Kidney (tissue), 14 donors: ENCODE results near the gene TTC7B. TPM values are rescaled to one million over a fixed set of nuclear protein-coding genes. Genes with fewer than 3 reads are reported as not detected.
A peak's percentile ranks its signal among the peaks of the same experiment; 100 is the strongest.

ENCODE experiments used
- DNase-seq, 5 donors: peaks; one replicate each; pipeline ENCODE4 v3.0.0-alpha.2; 2013 to 2020
- FAIRE-seq: peaks from 2 replicates; lab custom pipeline; 2012; peaks lifted over from hg19 to GRCh38; lab: Jason Lieb, UNC
- H3K27ac ChIP-seq, 2 donors: one replicate each; pipeline ENCODE4 v1.7.0; 2013; ENCODE audit warnings: low read depth in 2 of 2, low read length in 2 of 2, inconsistent platforms in 1 of 2
- H3K27me3 ChIP-seq: one replicate; pipeline ENCODE4 v1.7.1; 2013; ENCODE audit warnings: low read length, inconsistent platforms; ENCODE audit not compliant: control insufficient read depth, insufficient read depth
- H3K36me3 ChIP-seq, 3 donors: one replicate each; pipeline versions ENCODE4 v1.7.0 to v1.7.1; 2013; ENCODE audit warnings: low read length in 3 of 3, control low read depth in 1 of 3, inconsistent platforms in 1 of 3; ENCODE audit not compliant: insufficient read depth in 3 of 3, control insufficient read depth in 2 of 3
- H3K4me1 ChIP-seq, 3 donors: one replicate each; pipeline versions ENCODE4 v1.7.0 to v1.7.1; 2013; ENCODE audit warnings: low read length in 3 of 3, inconsistent platforms in 1 of 3, low read depth in 1 of 3; ENCODE audit not compliant: control insufficient read depth in 2 of 3, insufficient read depth in 2 of 3
- H3K4me3 ChIP-seq, 3 donors: one replicate each; pipeline versions ENCODE4 v1.7.0 to v1.8.1; 2013; ENCODE audit warnings: low read length in 3 of 3, control low read depth in 1 of 3, inconsistent platforms in 1 of 3
- H3K9ac ChIP-seq, 3 donors: one replicate each; pipeline versions ENCODE4 v1.7.0 to v1.7.1; 2013; ENCODE audit warnings: low read length in 3 of 3, control low read depth in 1 of 3, inconsistent platforms in 1 of 3
- H3K9me3 ChIP-seq, 3 donors: one replicate each; pipeline versions ENCODE4 v1.7.0 to v1.7.1; 2013; ENCODE audit warnings: low read length in 3 of 3, control low read depth in 1 of 3, inconsistent platforms in 1 of 3; ENCODE audit not compliant: control insufficient read depth in 2 of 3, insufficient read depth in 1 of 3
- intact Hi-C: fragments of 100-400 bp; cut with DNase I; formaldehyde crosslinking; loops from one replicate; pipeline ENCODE4 v1.11.1; 2022
- polyA plus RNA-seq: library from polyadenylated mRNA; stranded (reverse); fragments of 350-450 nt; fragmentation: Illumina TruSeq; extraction: RNeasy Lipid Tissue Mini Kit (QIAGEN cat#74804); gene quantifications from one replicate; pipeline ENCODE4 v1.2.3, GENCODE V29; 2014; ENCODE audit warnings: low read depth, low replicate concordance; ENCODE audit not compliant: insufficient read depth
- total RNA-seq: library from RNA; stranded (reverse); fragmentation: NEBNext Ultra II Directional; extraction: Animal tissue kit (Norgen Biotek cat#: 25700); gene quantifications from one replicate; pipeline ENCODE4 v1.2.1, GENCODE V29; 2021
- TF ChIP-seq, protein P1 (sequence below): IDR thresholded peaks from 3 replicates; pipeline ENCODE4 v1.5.1; 2012; ENCODE audit warnings: mild to moderate bottlenecking, moderate library complexity, borderline replicate concordance; ENCODE audit not compliant: insufficient read depth; ENCODE audit errors: extremely low read depth
- donor health status: control.
- donor health status: control.
- donor health status: control.
- donor health status: control.
- donor health status: control.
- donor health status: DM: yes; HTN: yes; CAD: no.
- donor health status: Normal renal cell carcinoma (clear cell type).

TTC7B gene
- total and polyA plus RNA-seq, 2 donors from 2014 or later = 23.4 to 48.3 TPM

DNA sequence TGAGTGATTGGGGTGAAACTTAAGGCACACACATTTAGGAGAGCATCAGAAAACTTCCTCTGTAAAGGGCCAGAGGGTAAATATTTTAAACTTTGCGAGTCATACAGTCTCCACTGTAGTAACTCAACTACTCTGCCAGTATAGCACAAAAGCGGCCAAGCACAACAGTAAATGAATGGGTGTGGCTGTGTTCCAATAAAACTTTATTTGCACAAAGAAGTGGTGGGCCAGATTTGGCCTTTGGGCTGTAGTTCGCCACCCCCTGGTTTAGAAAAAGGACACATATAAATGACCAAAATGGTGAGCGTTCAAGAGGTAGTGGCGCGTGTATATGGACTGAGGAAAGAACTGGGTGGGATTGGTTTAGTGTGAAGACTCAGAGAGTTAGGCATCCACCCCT lies 309.5 kb downstream of the TTC7B start:
- no peak for FAIRE-seq
- Histone ChIP-seq H3K9ac (no peak overlapping the region), H3K27me3 (no peaks in the 10 kb centered on the region), H3K4me3 (no peak overlapping the region), H3K27ac (no peak overlapping the region), H3K9me3 (no peaks in the 10 kb centered on the region), H3K36me3 (no peaks in the 10 kb centered on the region), H3K4me1 (peaks cover 0 to 24% (median 12%) of the 10 kb centered on the region in 3 donors)
- DNase-seq = no peak
- intact Hi-C loops = no loop called here
- TF ChIP-seq, protein P1, sequence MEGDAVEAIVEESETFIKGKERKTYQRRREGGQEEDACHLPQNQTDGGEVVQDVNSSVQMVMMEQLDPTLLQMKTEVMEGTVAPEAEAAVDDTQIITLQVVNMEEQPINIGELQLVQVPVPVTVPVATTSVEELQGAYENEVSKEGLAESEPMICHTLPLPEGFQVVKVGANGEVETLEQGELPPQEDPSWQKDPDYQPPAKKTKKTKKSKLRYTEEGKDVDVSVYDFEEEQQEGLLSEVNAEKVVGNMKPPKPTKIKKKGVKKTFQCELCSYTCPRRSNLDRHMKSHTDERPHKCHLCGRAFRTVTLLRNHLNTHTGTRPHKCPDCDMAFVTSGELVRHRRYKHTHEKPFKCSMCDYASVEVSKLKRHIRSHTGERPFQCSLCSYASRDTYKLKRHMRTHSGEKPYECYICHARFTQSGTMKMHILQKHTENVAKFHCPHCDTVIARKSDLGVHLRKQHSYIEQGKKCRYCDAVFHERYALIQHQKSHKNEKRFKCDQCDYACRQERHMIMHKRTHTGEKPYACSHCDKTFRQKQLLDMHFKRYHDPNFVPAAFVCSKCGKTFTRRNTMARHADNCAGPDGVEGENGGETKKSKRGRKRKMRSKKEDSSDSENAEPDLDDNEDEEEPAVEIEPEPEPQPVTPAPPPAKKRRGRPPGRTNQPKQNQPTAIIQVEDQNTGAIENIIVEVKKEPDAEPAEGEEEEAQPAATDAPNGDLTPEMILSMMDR = no peak

DNA sequence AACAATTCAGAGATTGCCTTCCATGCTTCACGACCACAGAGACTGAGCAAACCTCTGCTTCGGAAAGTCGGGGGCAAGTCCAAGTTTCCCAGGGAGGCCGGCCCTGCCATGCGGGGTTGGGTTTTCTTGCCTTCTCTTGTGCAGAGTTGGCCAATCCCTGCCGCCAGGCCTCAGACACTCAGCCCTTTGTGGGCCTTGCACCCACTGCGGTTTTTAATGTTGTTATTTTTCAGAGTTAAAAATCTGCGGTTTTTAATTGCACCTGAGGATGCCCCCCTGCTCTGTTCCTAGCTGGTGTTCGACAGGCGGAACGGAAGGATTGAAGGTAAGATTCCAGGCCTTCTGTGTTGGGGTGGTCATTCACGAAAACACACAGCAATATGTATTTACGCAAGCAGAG lies 310.7 kb downstream of the TTC7B start:
- no peak overlapping the region for H3K4me3 ChIP-seq
- H3K36me3 ChIP-seq = no peaks in the 10 kb centered on the region
- peaks cover 0 to 19% (median 14%) of the 10 kb centered on the region in 3 donors for H3K4me1 ChIP-seq
- intact Hi-C loops = no loop called here
- no peak overlapping the region for H3K9ac ChIP-seq
- TF ChIP-seq, protein P1 = no peak
- FAIRE-seq (no peak), DNase-seq (no peak)
- H3K9me3 ChIP-seq = no peaks in the 10 kb centered on the region
- H3K27ac ChIP-seq = no peak overlapping the region
- no peaks in the 10 kb centered on the region for H3K27me3 ChIP-seq

DNA sequence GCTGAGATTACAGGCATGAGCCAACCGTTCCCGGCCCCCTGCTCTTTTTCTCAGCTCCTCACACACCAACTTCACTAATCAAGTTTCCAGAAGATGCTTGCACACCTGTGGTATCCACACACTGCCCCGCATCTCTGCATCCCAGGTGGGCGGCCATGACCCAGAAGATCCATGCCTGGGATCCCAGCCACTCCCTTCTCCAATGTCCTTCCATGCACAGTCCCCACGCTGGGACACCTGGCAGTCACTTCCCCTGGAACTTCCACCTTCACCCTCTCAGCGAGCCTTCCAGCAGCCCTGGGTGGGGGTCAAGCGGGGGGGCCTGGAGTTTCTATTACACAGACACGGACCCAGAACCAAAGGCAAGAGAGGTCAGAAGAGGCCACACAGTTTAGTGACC lies 311.6 kb downstream of the TTC7B start:
- Histone ChIP-seq H3K9ac (no peak overlapping the region), H3K36me3 (no peaks in the 10 kb centered on the region), H3K4me3 (no peak overlapping the region), H3K27me3 (no peaks in the 10 kb centered on the region), H3K9me3 (no peaks in the 10 kb centered on the region), H3K27ac (no peak overlapping the region), H3K4me1 (peaks cover 0 to 18% (median 13%) of the 10 kb centered on the region in 3 donors)
- DNase-seq = no peak
- intact Hi-C loops = no loop called here
- no peak for FAIRE-seq
- TF ChIP-seq, protein P1 = no peak

DNA sequence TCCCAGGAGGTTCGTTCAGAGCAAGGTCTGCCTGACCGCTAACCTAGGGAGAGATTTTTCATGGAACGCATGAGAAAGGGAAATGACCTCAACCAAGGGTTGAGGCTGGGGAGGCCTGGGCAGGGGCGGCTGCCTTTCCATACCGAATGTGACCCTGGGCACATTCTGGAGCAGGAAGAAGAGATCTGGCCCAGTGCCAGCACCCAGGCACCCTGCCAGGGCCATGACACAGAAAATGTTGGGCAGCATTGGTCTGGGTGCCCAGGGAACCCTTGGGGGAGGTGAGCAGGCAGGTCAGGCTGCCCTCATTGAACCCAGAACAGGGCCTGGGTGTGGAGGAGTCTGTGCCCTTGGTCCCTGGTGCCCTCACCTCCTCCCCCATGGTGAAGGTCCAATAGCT lies 312.6 kb downstream of the TTC7B start:
- Histone ChIP-seq H3K9ac (no peak overlapping the region), H3K27ac (peak overlapping the region; percentile 49 to 56), H3K27me3 (no peaks in the 10 kb centered on the region), H3K36me3 (no peaks in the 10 kb centered on the region), H3K9me3 (no peaks in the 10 kb centered on the region), H3K4me3 (no peak overlapping the region), H3K4me1 (peaks cover 0 to 18% (median 13%) of the 10 kb centered on the region in 3 donors)
- TF ChIP-seq, protein P1 = no peak
- peak in 1 of 5 donors; percentile 79 for DNase-seq
- no peak for FAIRE-seq
- intact Hi-C loops = no loop called here
